Mucosa of rectum (tissue), 2 donors: Measurements from ENCODE around the gene ZAP70.

Experiments used
- H3K27ac ChIP-seq, 2 donors: one replicate each; pipeline ENCODE4 v1.7.0; 2013; ENCODE audit warnings: inconsistent platforms in 2 of 2, low read depth in 2 of 2, low read length in 2 of 2
- H3K27me3 ChIP-seq, 2 donors: one replicate each; pipeline ENCODE4 v1.7.0; 2013; ENCODE audit warnings: low read length in 2 of 2; ENCODE audit not compliant: control insufficient read depth in 2 of 2, insufficient read depth in 2 of 2
- H3K36me3 ChIP-seq, 2 donors: one replicate each; pipeline ENCODE4 v1.7.0; 2013; ENCODE audit warnings: low read length in 2 of 2; ENCODE audit not compliant: control insufficient read depth in 2 of 2, insufficient read depth in 2 of 2
- H3K4me1 ChIP-seq, 2 donors: one replicate each; pipeline ENCODE4 v1.7.0; 2013; ENCODE audit warnings: low read length in 2 of 2, mild to moderate bottlenecking in 1 of 2; ENCODE audit not compliant: control insufficient read depth in 2 of 2, insufficient read depth in 2 of 2
- H3K4me3 ChIP-seq, 2 donors: one replicate each; pipeline ENCODE4 v1.7.0; 2013; ENCODE audit warnings: low read length in 2 of 2
- H3K9ac ChIP-seq, 2 donors: one replicate each; pipeline ENCODE4 v1.7.0; 2013; ENCODE audit warnings: low read length in 2 of 2, low read depth in 1 of 2, mild to moderate bottlenecking in 1 of 2
- H3K9me3 ChIP-seq, 2 donors: one replicate each; pipeline ENCODE4 v1.7.0; 2013; ENCODE audit warnings: low read length in 2 of 2; ENCODE audit not compliant: control insufficient read depth in 2 of 2
- donor health status: healthy.
- donor health status: Normal muscosa, but diverticular disease.

The ZAP70 gene

GRCh38 chr2:97715951-97716694 is 2.7 kb downstream of the ZAP70 start:
- no peaks in the 10 kb centered on the region for H3K27me3 ChIP-seq
- no peaks in the 10 kb centered on the region for H3K36me3 ChIP-seq
- peak overlapping the region in 1 of 2 donors; percentile 17 for H3K4me3 ChIP-seq
- H3K4me1 ChIP-seq, result peaks cover 0 to 2% of the 10 kb centered on the region in 2 donors
- no peak overlapping the region for H3K27ac ChIP-seq
- peak overlapping the region in 1 of 2 donors; percentile 2 for H3K9ac ChIP-seq
- H3K9me3 ChIP-seq, result no peaks in the 10 kb centered on the region

GRCh38 chr2:97716695-97717612 is 3.6 kb downstream of the ZAP70 start:
- peaks cover 0 to 2% of the 10 kb centered on the region in 2 donors for H3K4me1 ChIP-seq
- H3K9ac ChIP-seq, result no peak overlapping the region
- H3K4me3 ChIP-seq, result no peak overlapping the region

GRCh38 chr2:97717613-97717995 is 4.2 kb downstream of the ZAP70 start:
- Histone ChIP-seq H3K27ac (no peak overlapping the region), H3K27me3 (no peaks in the 10 kb centered on the region), H3K36me3 (no peaks in the 10 kb centered on the region), H3K9ac (no peak overlapping the region), H3K4me3 (peak overlapping the region in 1 of 2 donors; percentile 20), H3K4me1 (peaks cover 0 to 2% of the 10 kb centered on the region in 2 donors), H3K9me3 (no peaks in the 10 kb centered on the region)

More at GRCh38 chr2:97716695-97717612, 3.6 kb downstream of the ZAP70 start:
- Histone ChIP-seq H3K27me3 (no peaks in the 10 kb centered on the region), H3K36me3 (no peaks in the 10 kb centered on the region), H3K9me3 (no peaks in the 10 kb centered on the region), H3K27ac (no peak overlapping the region)

GRCh38 chr2:97718051-97718882 is 4.9 kb downstream of the ZAP70 start:
- Histone ChIP-seq H3K4me1 (no peaks in the 10 kb centered on the region), H3K27ac (peak overlapping the region in 1 of 2 donors; percentile 23), H3K27me3 (no peaks in the 10 kb centered on the region), H3K9me3 (no peaks in the 10 kb centered on the region), H3K4me3 (peak overlapping the region; percentile 11 to 41), H3K36me3 (no peaks in the 10 kb centered on the region), H3K9ac (no peak overlapping the region)

- no peaks in the 10 kb centered on the region for H3K36me3 ChIP-seq
- H3K4me3 ChIP-seq, result no peak overlapping the region
- H3K27me3 ChIP-seq, result no peaks in the 10 kb centered on the region
- no peaks in the 10 kb centered on the region for H3K4me1 ChIP-seq
- H3K9ac ChIP-seq, result no peak overlapping the region
- H3K9me3 ChIP-seq, result no peaks in the 10 kb centered on the region
- H3K27ac ChIP-seq, result no peak overlapping the region
Observed at GRCh38 chr2:97718942-97719341, 5.6 kb downstream of the ZAP70 start.

- no peaks in the 10 kb centered on the region for H3K27me3 ChIP-seq
- no peaks in the 10 kb centered on the region for H3K36me3 ChIP-seq
- H3K4me1 ChIP-seq, result no peaks in the 10 kb centered on the region
- H3K9me3 ChIP-seq, result no peaks in the 10 kb centered on the region
- H3K4me3 ChIP-seq, result no peak overlapping the region
- H3K27ac ChIP-seq, result no peak overlapping the region
- no peak overlapping the region for H3K9ac ChIP-seq
Observed at GRCh38 chr2:97719362-97720155, 6.2 kb downstream of the ZAP70 start.

GRCh38 chr2:97720746-97721145 is 7.4 kb downstream of the ZAP70 start:
- no peaks in the 10 kb centered on the region for H3K36me3 ChIP-seq
- H3K9ac ChIP-seq, result no peak overlapping the region
- H3K27me3 ChIP-seq, result no peaks in the 10 kb centered on the region
- H3K27ac ChIP-seq, result no peak overlapping the region
- H3K4me3 ChIP-seq, result no peak overlapping the region
- no peaks in the 10 kb centered on the region for H3K9me3 ChIP-seq
- no peaks in the 10 kb centered on the region for H3K4me1 ChIP-seq

- no peaks in the 10 kb centered on the region for H3K9me3 ChIP-seq
- no peak overlapping the region for H3K9ac ChIP-seq
- H3K27ac ChIP-seq, result no peak overlapping the region
- H3K4me1 ChIP-seq, result no peaks in the 10 kb centered on the region
- no peaks in the 10 kb centered on the region for H3K36me3 ChIP-seq
- no peak overlapping the region for H3K4me3 ChIP-seq
- H3K27me3 ChIP-seq, result peaks cover 0 to 3% of the 10 kb centered on the region in 2 donors
Observed at GRCh38 chr2:97722227-97722626, 8.9 kb downstream of the ZAP70 start.
